ENCODE data around the gene HSPB3. TPM values are rescaled to one million over a fixed set of nuclear protein-coding genes. Genes with fewer than 3 reads are reported as not detected.

Gene HSPB3, protein sequence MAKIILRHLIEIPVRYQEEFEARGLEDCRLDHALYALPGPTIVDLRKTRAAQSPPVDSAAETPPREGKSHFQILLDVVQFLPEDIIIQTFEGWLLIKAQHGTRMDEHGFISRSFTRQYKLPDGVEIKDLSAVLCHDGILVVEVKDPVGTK
- not detected in 5 replicates for total RNA-seq (2022; extraction: Qiagen RNA extraction; ENCODE audit: low read depth)

DNA sequence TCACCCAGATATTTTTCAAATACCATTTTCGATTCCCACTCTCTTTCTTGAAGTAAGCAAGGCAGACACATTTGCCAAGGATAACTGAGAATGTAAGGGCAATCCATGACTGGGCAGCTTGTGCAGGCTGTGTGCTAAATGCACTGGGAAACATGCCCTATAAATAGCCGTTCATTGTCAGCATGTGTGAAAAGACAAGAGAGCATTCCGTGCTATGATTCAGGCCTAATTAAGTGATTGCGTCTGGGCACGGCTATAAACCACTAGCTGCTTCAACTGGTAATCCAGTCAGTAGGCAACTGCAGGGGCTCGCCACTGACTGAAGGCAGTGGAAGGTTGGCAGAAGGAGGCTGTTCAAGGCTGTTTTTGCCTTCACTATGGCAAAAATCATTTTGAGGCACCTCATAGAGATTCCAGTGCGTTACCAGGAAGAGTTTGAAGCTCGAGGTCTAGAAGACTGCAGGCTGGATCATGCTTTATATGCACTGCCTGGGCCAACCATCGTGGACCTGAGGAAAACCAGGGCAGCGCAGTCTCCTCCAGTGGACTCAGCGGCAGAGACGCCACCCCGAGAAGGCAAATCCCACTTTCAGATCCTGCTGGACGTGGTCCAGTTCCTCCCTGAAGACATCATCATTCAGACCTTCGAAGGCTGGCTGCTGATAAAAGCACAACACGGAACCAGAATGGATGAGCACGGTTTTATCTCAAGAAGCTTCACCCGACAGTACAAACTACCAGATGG is at the start of gene HSPB3:
Gene HSPB3 (plus strand): TSS at position 287 of the 745 bp plus-strand sequence. CDS start 91 bp downstream, at position 378.

Other genes with a start within 250 kb of the HSPB3 start
- gene ARL15, start 145.1 kb upstream of the HSPB3 start, total RNA-seq (2022; extraction: Qiagen RNA extraction; ENCODE audit: low read depth) = 2.0 to 6.3 TPM (median 5.0 TPM) in 5 replicates
- 4.3 to 8.3 TPM (median 6.3 TPM) in 5 replicates for gene SNX18, start 62.1 kb downstream of the HSPB3 start, total RNA-seq (2022; extraction: Qiagen RNA extraction; ENCODE audit: low read depth)

Measured in A549 treated with RU486 at 1 μM for 4 hours (cell line).